Tibial nerve (tissue), 4 donors: ENCODE measurements around the gene IL25.

Experiments
- CTCF ChIP-seq, 5 experiments: fragments of 200-600 bp in 3 of 5; fragments of 450-650 bp in 2 of 5; sonication (generic) in 3 of 5; IDR thresholded peaks; one replicate each; pipeline ENCODE4 v1.5.1; 2016 to 2019; ENCODE audit warnings: antibody characterized with exemption in 5 of 5, mild to moderate bottlenecking in 3 of 5, moderate library complexity in 2 of 5
- EP300 ChIP-seq, 2 donors: sonication (generic); formaldehyde crosslinking; IDR thresholded peaks; one replicate each; pipeline ENCODE4 v1.6.1; 2017; ENCODE audit warnings: antibody characterized with exemption in 2 of 2, mild to moderate bottlenecking in 1 of 2

- TF ChIP-seq CTCF (IDR thresholded peaks at IDR 0.05), result no peak
- TF ChIP-seq EP300 (IDR thresholded peaks at IDR 0.05), result no peak
Measured at GRCh38 chr14:23370221-23370620, 2.4 kb upstream of the IL25 start.
